ENCODE measurements around the gene ZNF648.

DNA sequence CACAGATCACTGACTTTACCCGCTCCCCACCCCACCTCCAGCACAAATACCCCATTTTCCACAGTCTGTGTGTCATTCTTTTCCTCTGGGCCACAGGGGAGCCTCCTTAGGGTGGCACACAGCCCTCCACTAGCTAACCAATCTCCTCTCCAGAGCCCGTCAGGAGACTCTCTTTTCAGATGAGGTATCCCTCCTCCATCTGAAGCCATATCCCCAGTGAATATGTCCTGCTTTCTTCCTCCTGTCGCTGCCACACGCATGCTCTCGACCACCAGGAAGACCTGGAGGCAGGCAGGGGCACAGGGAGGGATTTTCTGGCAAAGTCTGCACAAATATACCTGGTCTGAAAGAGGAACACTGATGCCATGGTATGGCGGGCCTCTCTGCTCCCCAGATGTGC is 635 bp downstream of the ZNF648 start:
- TF ChIP-seq, protein P1, sequence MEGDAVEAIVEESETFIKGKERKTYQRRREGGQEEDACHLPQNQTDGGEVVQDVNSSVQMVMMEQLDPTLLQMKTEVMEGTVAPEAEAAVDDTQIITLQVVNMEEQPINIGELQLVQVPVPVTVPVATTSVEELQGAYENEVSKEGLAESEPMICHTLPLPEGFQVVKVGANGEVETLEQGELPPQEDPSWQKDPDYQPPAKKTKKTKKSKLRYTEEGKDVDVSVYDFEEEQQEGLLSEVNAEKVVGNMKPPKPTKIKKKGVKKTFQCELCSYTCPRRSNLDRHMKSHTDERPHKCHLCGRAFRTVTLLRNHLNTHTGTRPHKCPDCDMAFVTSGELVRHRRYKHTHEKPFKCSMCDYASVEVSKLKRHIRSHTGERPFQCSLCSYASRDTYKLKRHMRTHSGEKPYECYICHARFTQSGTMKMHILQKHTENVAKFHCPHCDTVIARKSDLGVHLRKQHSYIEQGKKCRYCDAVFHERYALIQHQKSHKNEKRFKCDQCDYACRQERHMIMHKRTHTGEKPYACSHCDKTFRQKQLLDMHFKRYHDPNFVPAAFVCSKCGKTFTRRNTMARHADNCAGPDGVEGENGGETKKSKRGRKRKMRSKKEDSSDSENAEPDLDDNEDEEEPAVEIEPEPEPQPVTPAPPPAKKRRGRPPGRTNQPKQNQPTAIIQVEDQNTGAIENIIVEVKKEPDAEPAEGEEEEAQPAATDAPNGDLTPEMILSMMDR (IDR thresholded peaks at IDR 0.05) = no peak
- TF ChIP-seq POLR2A (IDR thresholded peaks at IDR 0.05) = no peak

All from Peyer's patch (tissue), 4 donors.